Measurements from ENCODE around the gene OXT. TPM values are rescaled to one million over a fixed set of nuclear protein-coding genes. Genes with fewer than 3 reads are reported as not detected.

The OXT gene
- total and polyA plus RNA-seq, 2 of the 8 experiments (the other 6 are each of a cell fraction or from before 2014, with no cell fraction given) = not detected

- peak; percentile 69 for TF ChIP-seq EZH2 (IDR thresholded peaks at IDR 0.05; ENCODE audit: low read depth, low read length, severe bottlenecking)
- peak; percentile 97 for TF ChIP-seq MAX (IDR thresholded peaks at IDR 0.05)
Observed at GRCh38 chr20:3071610-3072529, at the start of gene OXT (continued).

Measured in H1 (cell line).